Endothelial cell of umbilical vein (primary cell): ENCODE measurements around the gene OR6B3. TPM values are rescaled to one million over a fixed set of nuclear protein-coding genes. Genes with fewer than 3 reads are reported as not detected.

Source experiments
- Bru-seq: library from RNA; stranded (reverse); fragments of 400-500 nt; gene quantifications from one replicate; lab custom pipeline; 2021; lab: Mats Ljungman, UMichigan
- BruChase-seq, 2 experiments: library from RNA; stranded (reverse); fragments of 400-500 nt; gene quantifications; one replicate each; lab custom pipeline; 2021; lab: Mats Ljungman, UMichigan
- BruUV-seq: library from RNA; stranded (reverse); fragments of 400-500 nt; replicated peaks from 2 replicates; lab custom pipeline; 2021; lab: Mats Ljungman, UMichigan
- CTCF ChIA-PET: fragments of 300-600, 350-600 bp; sonication (Branson Sonifier 250); formaldehyde crosslinking; loops from one replicate; lab custom pipeline; 2021; ENCODE audit warnings: antibody characterized with exemption, inconsistent platforms; lab: Charles Lee
- POLR2A ChIA-PET: fragments of 300-600, 350-600 bp; sonication (Branson Sonifier 250); formaldehyde crosslinking; loops from one replicate; lab custom pipeline; 2021; ENCODE audit warnings: antibody characterized with exemption, inconsistent platforms; lab: Charles Lee
- DNase-seq: peaks from one replicate; pipeline ENCODE4 v3.0.0-alpha.2; 2011; ENCODE audit warnings: low read depth, low spot score
- FAIRE-seq: peaks from 2 replicates; lab custom pipeline; 2011; peaks lifted over from hg19 to GRCh38; lab: Jason Lieb, UNC
- H2AFZ ChIP-seq: 2 replicates; pipeline ENCODE4 v1.6.0; 2012; ENCODE audit warnings: low read depth, low read length, control low read depth, inconsistent platforms
- H3K27ac ChIP-seq: 2 replicates; pipeline ENCODE4 v1.5.1; 2011; ENCODE audit warnings: low read depth, mild to moderate bottlenecking, control low read depth, low read length, moderate library complexity; ENCODE audit not compliant: insufficient read depth
- H3K27me3 ChIP-seq, 2 experiments: 2 replicates each; pipeline versions ENCODE4 v1.6.0 to v1.6.1; 2011; ENCODE audit warnings: low read length in 2 of 2, mixed read lengths in 1 of 2; ENCODE audit not compliant: control insufficient read depth in 2 of 2, insufficient read depth in 2 of 2
- H3K36me3 ChIP-seq, 2 experiments: 2 replicates in 1 of 2; 3 replicates in 1 of 2; pipeline ENCODE4 v1.5.1; 2011; ENCODE audit warnings: low read length in 2 of 2, mild to moderate bottlenecking in 1 of 2, moderate library complexity in 1 of 2; ENCODE audit not compliant: control insufficient read depth in 2 of 2, insufficient read depth in 2 of 2; ENCODE audit errors: extremely low read depth in 1 of 2
- H3K4me1 ChIP-seq: 3 replicates; pipeline ENCODE4 v1.5.1; 2011; ENCODE audit warnings: mild to moderate bottlenecking, low read length; ENCODE audit not compliant: control insufficient read depth, insufficient read depth; ENCODE audit errors: extremely low read depth
- H3K4me2 ChIP-seq: 2 replicates; pipeline ENCODE4 v1.6.1; 2011; ENCODE audit warnings: low read length, control low read depth, mixed read lengths; ENCODE audit not compliant: insufficient read depth
- H3K4me3 ChIP-seq, 3 experiments: fragments of 200-600 bp in 1 of 3; sonication (generic), shearing (Covaris generic) in 1 of 3; replicated peaks in 1 of 3; 2 replicates each; pipeline ENCODE4 v1.5.1; 2011 to 2016; ENCODE audit warnings: control low read depth in 3 of 3, low read length in 3 of 3, mild to moderate bottlenecking in 2 of 3, inconsistent platforms in 1 of 3, low read depth in 1 of 3, moderate library complexity in 1 of 3; ENCODE audit not compliant: insufficient read depth in 1 of 3
- H3K79me2 ChIP-seq: 2 replicates; pipeline ENCODE4 v1.6.0; 2012; ENCODE audit warnings: low read length, inconsistent platforms; ENCODE audit not compliant: control insufficient read depth, insufficient read depth
- H3K9ac ChIP-seq: replicated peaks from 2 replicates; pipeline ENCODE3; 2011; ENCODE audit warnings: low read length, control low read depth; ENCODE audit not compliant: insufficient read depth; ENCODE audit errors: extremely low read depth
- H3K9me1 ChIP-seq: replicated peaks from 3 replicates; pipeline ENCODE4 v1.6.0; 2011; ENCODE audit warnings: mild to moderate bottlenecking, low read length; ENCODE audit not compliant: control insufficient read depth, insufficient read depth; ENCODE audit errors: extremely low read depth
- H3K9me3 ChIP-seq: replicated peaks from 2 replicates; pipeline ENCODE4 v1.5.1; 2012; ENCODE audit warnings: low read length, inconsistent platforms; ENCODE audit not compliant: control insufficient read depth, insufficient read depth
- H4K20me1 ChIP-seq: replicated peaks from 2 replicates; pipeline ENCODE3; 2011; ENCODE audit warnings: mild to moderate bottlenecking, low read length; ENCODE audit not compliant: control insufficient read depth, insufficient read depth; ENCODE audit errors: extremely low read depth
- CTCF ChIP-seq, 2 donors: IDR thresholded peaks; 1 replicate in 1 of 2; 2 replicates in 1 of 2; pipeline ENCODE4 v1.5.1; 2011; ENCODE audit warnings: low read length in 2 of 2, mild to moderate bottlenecking in 2 of 2, moderate library complexity in 2 of 2, control low read depth in 1 of 2, inconsistent platforms in 1 of 2, low read depth in 1 of 2; ENCODE audit not compliant: insufficient read depth in 1 of 2; ENCODE audit errors: extremely low read depth in 1 of 2
- EZH2 ChIP-seq: IDR thresholded peaks from 2 replicates; pipeline ENCODE4 v1.6.1; 2012; ENCODE audit warnings: borderline replicate concordance, low read depth, mild to moderate bottlenecking, moderate library complexity, low read length, inconsistent platforms; ENCODE audit not compliant: severe bottlenecking
- FOS ChIP-seq: IDR thresholded peaks from 2 replicates; pipeline ENCODE4 v1.6.1; 2011; ENCODE audit warnings: mild to moderate bottlenecking, low read length, moderate library complexity, borderline replicate concordance; ENCODE audit not compliant: insufficient read depth
- GATA2 ChIP-seq: IDR thresholded peaks from 2 replicates; pipeline ENCODE4 v1.7.0; 2011; ENCODE audit warnings: low read depth, mild to moderate bottlenecking, moderate library complexity, mixed read lengths, low read length; ENCODE audit not compliant: insufficient read length, insufficient read depth
- JUN ChIP-seq: IDR thresholded peaks from 2 replicates; pipeline ENCODE4 v1.6.1; 2011; ENCODE audit warnings: borderline replicate concordance, low read depth; ENCODE audit not compliant: insufficient read length, insufficient read depth
- MAX ChIP-seq: IDR thresholded peaks from 2 replicates; pipeline ENCODE4 v1.6.1; 2011; ENCODE audit not compliant: insufficient read depth, insufficient read length
- MYC ChIP-seq: IDR thresholded peaks from one replicate; pipeline ENCODE4 v1.6.1; 2011; ENCODE audit warnings: mild to moderate bottlenecking, low read depth, low read length
- POLR2A ChIP-seq: IDR thresholded peaks from 2 replicates; pipeline ENCODE4 v1.6.1; 2012; ENCODE audit warnings: low read depth, mild to moderate bottlenecking, control low read depth, low read length
- POLR2AphosphoS5 ChIP-seq: IDR thresholded peaks from 2 replicates; pipeline ENCODE4 v1.6.1; 2012; ENCODE audit warnings: low read depth, mild to moderate bottlenecking, control low read depth, low read length, moderate library complexity; ENCODE audit not compliant: insufficient read depth
- dilution Hi-C: fragments of 300-500 bp; cut with MboI; formaldehyde crosslinking; loops from one replicate; pipeline ENCODE4 v1.15.0; 2019; ENCODE audit warnings: low sequenced_read_pairs; ENCODE audit not compliant: extremely low pct_ligation_motif_present
- intact Hi-C: fragments of 100-400 bp; cut with micrococcal nuclease; formaldehyde crosslinking; loops from one replicate; pipeline ENCODE4 v1.10.0; 2022
- long read RNA-seq: library from polyadenylated mRNA; stranded (forward); transcript quantifications from one replicate; pipeline ENCODE4 v2.0.0, GENCODE V29; 2021
- polyA minus RNA-seq, 3 experiments: library from RNA; depleted of rRNA, polyadenylated mRNA; stranded (reverse); fragments of >200 nt; gene quantifications; 1 replicate in 1 of 3; 2 replicates in 2 of 3; pipeline ENCODE4 v1.2.3, GENCODE V29; 2011
- polyA plus RNA-seq, 4 experiments: library from polyadenylated mRNA; depleted of rRNA in 3 of 4; stranded (reverse) in 3 of 4; unstranded in 1 of 4; fragments of >200 nt; gene quantifications; 2 replicates each; pipeline versions ENCODE4 v1.2.1 to v1.2.3, GENCODE V29; 2011 to 2012; ENCODE audit warnings: missing spikeins in 1 of 4
- total RNA-seq: library from RNA; stranded (reverse); gene quantifications from 2 replicates; pipeline ENCODE4 v1.2.3, GENCODE V29; 2021

Gene OR6B3
- not detected in 2 replicates for total RNA-seq
- polyA plus RNA-seq: not detected in 2 replicates
- polyA plus RNA-seq (2011; cell fraction: cytosol; rRNA removed): not detected in 2 replicates
- polyA plus RNA-seq (2011; cell fraction: nucleus; rRNA removed): not detected in 2 replicates
- polyA plus RNA-seq (2012): not detected in 2 replicates
- not detected in 2 replicates for polyA minus RNA-seq
- polyA minus RNA-seq (2011; cell fraction: cytosol; rRNA and poly(A)+ RNA removed): not detected
- polyA minus RNA-seq (2011; cell fraction: nucleus; rRNA and poly(A)+ RNA removed): not detected in 2 replicates
- Bru-seq, nascent RNA: not detected
- not detected for BruChase-seq, experiment 1, labeled RNA remaining after a 6-hour chase
- not detected for BruChase-seq, experiment 2, labeled RNA remaining after a 2-hour chase
- long read RNA-seq: 0 reads

GRCh38 chr2:240053173-240054155 is at the start of gene OR6B3:
Gene OR6B3 (minus strand): TSS chr2:240053521.
- BruUV-seq: no TSS peak
- Histone ChIP-seq H3K36me3 (no peaks in the 10 kb centered on the region), H3K27me3 (no peaks in the 10 kb centered on the region), H2AFZ (no peak within 1 kb of the TSS), H3K27ac (no peak within 1 kb of the TSS), H3K9me3 (no peaks in the 10 kb centered on the region), H3K4me1 (no peaks in the 10 kb centered on the region), H3K79me2 (no peaks in the 10 kb centered on the region), H3K4me3 (no peak within 1 kb of the TSS), H4K20me1 (no peaks in the 10 kb centered on the region), H3K9me1 (no peaks in the 10 kb centered on the region), H3K4me2 (no peak within 1 kb of the TSS), H3K9ac (no peak within 1 kb of the TSS)
- ChIA-PET CTCF (no interaction called here), POLR2A (no interaction called here)
- FAIRE-seq: no peak
- DNase-seq: no peak
- intact Hi-C loops: no loop called here
- dilution Hi-C loops: no loop called here
- TF ChIP-seq JUN (no peak), FOS (no peak), GATA2 (no peak), EZH2 (no peak), MYC (no peak), POLR2AphosphoS5 (no peak), POLR2A (no peak), MAX (no peak), CTCF (IDR thresholded peaks at IDR 0.05; ENCODE audit: extremely low read depth in 1 of 2, insufficient read depth in 1 of 2, low read depth in 1 of 2, low read length in 2 of 2) (no peak)
